ENCODE results near the gene MYORG.

- TF ChIP-seq CTCF (IDR thresholded peaks at IDR 0.05) (no peak), POLR2A (IDR thresholded peaks at IDR 0.05) (no peak)
Measured at GRCh38 chr9:34387239-34387638, 10.5 kb upstream of the MYORG start.
